IMR-90 (cell line): ENCODE results near the gene CAMTA1.

ENCODE experiments used
- CTCF ChIP-seq: conservative IDR thresholded peaks from 2 replicates; pipeline ENCODE4 v1.5.1; 2012; ENCODE audit warnings: mild to moderate bottlenecking, low read depth, low read length, improper control_type of control experiment
- FOS ChIP-seq: fragments of 150-350 bp; IDR thresholded peaks from 2 replicates; pipeline ENCODE4 v1.6.1; 2016; ENCODE audit warnings: low read depth, low read length
- MAFK ChIP-seq: IDR thresholded peaks from 2 replicates; pipeline ENCODE4 v1.6.1; 2012; ENCODE audit warnings: low read depth, low read length, improper control_type of control experiment
- POLR2A ChIP-seq: IDR thresholded peaks from 2 replicates; pipeline ENCODE4 v1.6.1; 2012; ENCODE audit warnings: mild to moderate bottlenecking, low read depth, low read length
- RFX5 ChIP-seq: IDR thresholded peaks from 2 replicates; pipeline ENCODE4 v1.8.0; 2012; ENCODE audit warnings: low read depth, mild to moderate bottlenecking, low read length, moderate library complexity

- TF ChIP-seq CTCF (no peak), RFX5 (no peak), POLR2A (no peak), FOS (no peak), MAFK (no peak)
Measured at GRCh38 chr1:6911021-6911941, 126.0 kb downstream of the CAMTA1 start.
